Stimulated activated CD4-positive, alpha-beta T cell treated with anti-CD3 and anti-CD28 coated beads, Interleukin-12 subunit alpha, Interleukin-12 subunit beta, amount 100 ng/mL, for 48 hours (primary cell): ENCODE data around the gene LDHD.

Source experiments
- DNase-seq, 3 donors: peaks; one replicate each; pipeline ENCODE4 v3.0.0-alpha.2; 2020; ENCODE audit warnings: low read depth in 2 of 3, low spot score in 1 of 3

Gene LDHD

DNA sequence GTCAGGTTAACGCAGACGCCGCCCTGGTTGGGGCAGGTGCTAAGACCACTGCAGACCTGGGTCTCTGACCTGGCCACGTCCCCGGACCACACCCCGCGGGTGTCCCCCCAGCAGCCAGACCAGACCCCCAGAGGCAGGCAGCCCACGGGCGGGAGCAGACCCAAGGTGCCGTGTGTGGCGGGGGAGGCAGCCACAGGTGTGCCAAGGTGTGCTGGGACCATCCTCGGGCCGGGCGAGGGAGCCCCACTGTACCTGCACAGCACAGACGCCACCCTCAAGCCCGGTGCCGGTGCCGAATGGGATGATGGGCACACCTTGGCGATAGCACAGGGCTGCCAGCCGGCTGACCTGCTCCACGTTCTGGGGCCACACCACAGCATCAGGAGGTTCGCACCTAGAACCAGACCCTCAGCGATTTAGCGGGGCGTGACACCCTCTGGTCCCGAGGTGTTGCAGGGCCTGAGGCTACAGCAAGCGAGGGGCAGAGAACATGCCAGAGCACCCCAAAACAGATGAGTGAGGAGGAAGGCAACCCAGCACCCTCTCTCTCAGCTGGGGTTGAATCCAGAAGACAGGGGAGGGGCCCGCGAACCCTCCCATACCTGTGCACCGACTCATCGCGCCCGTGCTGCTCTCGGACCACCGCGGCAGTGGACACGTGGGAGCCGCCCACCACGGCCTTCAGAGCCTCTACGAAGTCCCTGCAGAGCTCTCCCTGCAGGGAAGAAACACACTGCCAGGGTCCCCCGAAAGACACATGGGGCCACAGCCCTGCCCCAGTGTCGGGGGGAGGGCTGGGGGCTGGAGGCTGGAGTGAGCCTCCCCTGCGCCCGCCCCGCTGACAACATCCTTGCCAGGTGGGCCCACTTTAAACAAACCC is 1.4 kb downstream of the LDHD start:
- no peak for DNase-seq

DNA sequence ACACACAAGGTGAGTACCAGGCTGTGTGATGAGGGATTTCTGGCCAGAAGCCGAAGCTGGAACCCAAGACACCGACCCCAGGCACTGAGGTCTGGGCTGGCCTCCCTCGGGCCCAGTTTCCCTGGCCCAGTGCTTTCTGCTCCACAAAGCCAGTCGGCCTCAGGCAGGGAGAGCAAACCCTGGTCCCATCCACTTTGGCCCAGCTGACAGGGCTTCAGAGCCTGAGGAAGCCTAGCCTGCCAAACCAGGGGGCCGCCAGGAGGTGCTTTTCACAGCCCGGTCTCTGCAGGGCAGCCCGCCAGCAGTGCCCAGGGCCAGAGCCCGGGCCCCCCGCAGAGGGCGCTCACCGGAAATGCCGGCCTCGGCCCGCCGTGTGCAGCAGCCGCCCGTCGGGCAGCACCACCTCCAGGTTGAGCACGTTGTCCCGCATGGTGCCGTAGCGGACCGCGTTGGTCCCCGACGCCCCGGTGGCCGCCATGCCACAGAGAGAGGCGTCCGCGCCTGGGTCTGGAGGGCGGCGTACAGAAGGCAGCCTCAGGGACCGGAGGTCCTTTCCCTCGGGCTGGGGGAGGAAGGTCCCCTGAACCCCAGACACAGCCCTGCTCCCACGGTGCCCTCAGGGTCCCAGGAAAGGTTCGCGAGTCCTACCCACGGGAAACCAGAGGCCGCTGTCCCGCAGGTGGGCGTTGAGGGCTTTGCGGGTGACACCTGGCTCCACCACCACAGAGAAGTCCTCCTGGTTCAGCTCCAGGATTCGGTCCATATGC is 2.2 kb downstream of the LDHD start:
- no peak for DNase-seq

DNA sequence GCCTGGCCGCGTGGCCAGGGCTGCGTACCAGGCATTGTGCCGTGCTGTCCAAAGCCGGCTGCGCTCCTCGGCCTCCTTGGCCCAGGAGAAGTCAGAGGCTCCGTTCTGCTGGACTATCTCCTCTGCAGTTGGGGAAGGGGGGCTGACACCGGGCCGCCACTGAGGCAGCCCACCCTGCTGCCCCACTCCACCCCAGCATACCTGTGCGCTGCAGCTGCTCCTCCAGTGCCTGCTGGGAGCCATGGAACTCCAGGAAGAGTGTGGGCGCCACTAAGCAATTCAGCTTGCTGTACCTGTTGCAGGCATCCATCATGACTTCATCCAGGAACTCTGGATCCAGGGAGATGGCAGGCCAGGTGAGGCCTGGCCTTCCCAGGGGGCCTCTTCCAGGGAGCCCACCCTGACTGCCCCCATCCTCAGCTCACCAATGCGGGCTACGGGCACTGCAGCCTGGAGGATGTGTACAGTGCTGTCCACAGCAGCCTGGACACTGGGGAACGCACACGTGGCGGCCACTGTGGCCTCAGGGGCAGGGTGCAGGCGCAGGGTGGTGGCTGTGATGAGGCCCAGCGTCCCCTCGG is 2.9 kb downstream of the LDHD start:
- DNase-seq: no peak

DNA sequence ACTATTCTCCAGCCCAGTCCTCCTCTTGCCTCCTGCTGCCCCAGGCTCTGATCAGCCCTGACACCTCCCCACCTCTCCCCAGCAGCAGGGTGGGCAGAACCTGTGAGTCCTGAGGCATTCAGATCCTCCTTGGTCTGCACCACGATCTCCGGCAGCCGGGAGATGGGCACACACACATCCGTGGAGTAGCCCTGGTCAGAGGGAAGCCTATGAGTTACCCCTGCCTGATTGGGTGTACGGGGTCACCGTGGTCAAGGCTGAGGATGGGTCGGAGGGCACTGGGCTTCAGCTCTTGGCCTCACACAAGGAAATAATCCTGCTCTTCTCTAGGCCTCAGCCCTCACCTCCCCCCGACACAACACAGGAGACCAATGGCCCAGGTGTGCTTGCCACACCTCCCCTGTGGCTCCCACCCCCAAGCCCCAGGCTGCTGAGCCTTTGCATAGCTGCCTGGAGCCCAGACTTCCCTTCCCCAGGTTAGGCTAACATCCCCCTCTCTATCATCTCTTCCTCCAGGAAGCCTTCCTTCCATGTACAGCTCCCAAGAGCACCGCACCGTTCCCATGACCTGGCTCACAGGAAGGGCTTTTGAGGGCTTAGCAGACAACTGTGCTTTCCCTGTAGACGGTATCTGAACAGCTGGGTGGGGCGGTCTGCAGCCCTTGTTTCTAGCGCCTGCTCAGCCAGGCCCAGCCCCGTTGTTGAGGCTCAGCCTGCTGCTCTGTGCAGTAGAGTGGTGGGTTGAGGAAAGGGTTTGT is 3.7 kb downstream of the LDHD start:
- DNase-seq: no peak

DNA sequence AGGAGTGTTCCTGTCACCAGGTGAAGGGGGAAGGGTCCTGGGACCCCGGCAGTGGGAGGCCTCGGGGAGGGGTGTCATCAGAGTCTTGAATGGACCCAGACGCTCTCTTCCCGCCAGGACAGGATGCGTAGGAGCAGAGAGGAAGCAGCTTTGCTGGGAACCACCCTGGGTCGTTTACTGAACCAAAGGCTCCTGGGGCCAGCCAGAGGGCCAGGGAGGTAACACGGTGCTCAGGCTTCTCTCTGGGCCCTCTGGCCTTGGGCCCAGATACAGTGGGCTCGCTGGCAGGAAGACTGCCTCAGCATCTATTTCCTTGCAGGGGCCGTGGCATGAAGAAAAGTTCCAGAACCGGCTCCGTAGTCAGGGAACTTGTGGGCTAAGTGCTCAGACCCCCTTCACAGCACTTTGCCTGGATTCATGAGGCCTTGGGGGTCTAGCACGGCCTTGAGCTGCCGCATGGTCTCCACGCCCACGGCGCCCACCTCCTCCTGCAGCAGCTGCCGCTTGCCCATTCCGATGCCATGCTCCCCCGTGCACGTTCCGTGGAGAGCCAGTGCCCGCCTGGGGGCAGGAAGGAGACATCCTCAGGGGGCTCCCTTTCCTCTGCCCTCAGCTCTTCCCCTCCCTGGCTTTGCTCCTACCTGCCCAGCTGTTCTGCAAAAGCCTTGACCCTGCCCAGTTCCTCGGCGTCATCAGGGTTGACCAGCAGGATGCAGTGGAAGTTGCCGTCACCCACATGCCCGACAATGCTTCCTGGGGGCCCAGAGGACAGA is 4.4 kb downstream of the LDHD start:
- no peak for DNase-seq

DNA sequence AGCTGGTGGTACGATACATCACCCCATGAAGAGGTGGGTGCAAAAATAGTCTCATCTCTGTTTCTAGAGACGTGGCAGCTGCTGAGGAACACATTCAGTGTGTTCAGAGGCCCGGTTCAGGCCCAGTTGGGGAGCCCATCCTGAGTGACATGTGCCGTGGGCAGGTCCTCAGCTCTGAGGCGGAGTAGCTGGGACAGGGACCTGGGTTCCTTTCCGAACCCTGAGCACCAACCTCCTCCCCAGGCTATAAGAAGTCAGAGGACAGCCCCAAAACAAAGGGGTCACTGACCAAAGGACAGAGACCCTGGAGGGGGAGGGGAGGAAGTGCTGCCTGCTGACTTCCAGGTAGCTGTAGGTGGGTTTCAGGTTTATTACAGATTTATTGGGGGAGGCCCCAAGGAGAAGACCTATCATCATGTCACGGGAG is 5.1 kb downstream of the LDHD start:
- no peak for DNase-seq

DNA sequence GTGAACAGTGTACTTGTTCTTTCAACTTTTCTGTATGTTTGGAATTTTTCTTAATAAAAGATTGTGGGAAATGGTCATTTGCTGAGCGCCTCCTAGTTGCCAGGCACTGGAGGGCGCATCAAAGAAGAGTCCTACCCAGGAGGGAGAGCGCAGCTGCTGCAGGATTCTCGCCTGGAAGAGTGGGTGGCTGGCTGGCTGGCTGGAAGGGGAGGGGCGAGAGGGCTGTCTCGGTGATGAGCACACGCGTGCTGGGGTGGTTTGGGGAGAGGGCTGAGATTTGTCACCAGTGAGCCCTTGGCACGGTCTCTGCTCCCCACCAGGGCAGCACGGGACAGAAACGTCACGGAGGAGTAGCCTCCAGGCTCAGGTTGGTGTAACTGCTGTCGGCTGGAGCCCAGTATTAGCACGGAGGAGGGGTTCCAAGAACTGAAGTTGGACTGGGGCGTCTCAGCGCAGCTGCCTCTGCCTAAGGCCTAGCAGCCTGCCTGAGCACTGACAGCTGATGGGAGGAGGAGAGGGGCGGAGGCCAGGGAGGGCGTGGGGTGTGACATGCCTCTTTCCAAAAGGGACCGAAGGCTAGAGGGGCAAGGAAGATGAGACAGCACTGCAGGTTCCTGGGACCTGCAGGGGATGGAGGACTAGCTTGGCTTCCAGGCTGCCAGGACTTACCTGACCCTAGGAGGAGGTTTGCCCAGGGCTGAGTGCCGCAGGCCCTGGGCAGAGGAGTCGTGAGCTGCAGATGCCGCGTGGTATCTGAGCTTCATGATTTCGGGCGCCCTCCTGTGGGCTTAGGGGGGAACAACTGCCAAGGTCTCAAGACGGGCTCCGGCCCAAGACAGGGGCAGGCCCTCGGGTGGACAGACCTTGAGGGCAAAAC is 5.7 kb downstream of the LDHD start:
- DNase-seq: peak; percentile 76 to 84 (median 76)

DNA sequence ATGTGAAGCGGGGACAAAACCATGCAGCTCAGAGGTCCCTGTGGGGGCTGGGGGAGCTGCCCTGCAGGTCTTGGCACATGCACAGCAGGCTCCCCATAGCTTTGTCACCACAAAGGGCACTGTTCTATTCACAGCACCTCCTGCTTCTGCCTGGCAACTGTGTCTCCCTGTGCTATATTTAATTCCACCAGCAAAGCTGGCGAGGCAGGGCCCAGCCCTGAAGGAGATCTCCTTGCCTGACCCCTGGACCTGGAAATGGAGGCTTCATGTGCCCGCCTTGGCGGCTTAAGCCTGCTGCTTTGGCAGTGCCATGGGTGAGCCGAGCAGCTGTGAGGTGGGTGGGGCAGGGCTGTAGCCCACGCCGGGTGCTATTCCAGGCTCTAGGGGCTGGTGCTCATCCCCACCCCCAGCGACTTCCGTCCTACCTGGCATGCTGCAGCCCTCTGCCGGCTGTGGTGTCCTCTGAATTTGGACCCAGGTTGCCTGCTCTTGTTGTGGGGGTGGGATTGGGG is 6.8 kb downstream of the LDHD start:
- no peak for DNase-seq

DNA sequence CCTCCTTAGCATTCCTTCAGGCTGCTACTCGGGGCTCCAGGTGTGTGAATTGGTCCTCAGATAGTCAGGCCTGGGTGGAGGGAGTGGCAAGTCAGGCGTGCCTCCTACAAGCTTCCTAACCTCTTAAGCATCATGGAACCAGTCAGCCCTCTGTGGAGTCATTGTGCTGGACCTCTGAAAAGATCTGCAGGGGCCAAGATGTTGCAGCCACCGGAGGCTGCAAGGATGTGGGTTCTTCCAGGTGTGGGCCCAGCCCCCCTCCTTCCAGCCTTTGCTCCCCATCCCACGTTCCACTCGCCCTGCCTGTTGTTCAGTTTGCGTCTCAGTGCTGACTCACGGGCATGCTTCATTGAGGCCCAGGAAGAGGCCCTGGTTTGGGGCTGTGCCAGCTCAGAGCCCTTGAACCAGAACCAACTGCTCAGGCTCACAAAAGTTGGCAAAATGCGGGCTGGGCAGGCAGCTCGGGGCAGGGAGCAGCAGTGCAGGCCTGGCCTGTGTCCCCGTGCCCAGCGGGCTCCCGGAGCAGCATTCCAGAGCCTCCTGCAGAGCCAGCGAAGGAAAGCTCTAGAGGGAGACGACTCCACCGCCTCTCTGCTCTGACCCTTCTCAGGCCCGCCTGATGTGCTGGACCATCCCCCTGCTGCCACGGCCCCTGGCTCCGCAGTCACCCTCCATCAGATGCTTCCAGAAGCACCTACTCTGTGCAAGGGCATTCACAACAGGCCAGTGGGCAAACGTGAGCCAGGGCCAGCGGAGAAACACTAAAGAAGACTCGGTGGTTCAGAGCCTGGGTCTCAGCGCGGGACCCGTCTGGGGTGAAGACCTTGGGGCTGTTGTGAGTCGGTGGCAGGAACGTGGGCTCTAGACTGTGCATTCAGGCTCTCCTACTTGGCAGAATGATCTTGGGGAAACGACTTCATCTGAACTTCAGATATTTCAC is 7.5 kb downstream of the LDHD start:
- peak; percentile 75 to 82 (median 76) for DNase-seq

DNA sequence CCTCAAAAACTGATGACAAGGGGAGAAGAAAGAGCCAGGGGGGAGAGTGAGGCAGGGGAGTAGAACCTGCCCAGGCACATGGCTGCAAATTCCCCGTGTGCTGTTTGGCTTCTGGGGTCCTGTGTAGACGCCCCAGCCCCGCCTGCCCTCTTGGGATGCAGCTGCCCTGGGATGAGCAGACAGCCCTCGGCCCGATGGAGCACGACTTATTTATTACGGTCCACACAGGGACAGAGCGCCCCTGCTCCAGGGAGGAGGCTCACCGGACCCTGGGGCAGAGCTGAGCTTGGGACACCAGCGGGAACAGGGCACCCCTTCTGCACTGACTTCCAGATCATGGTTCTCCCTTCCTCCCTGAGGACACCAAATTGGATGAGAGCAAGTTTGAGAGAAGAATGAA is 9.1 kb downstream of the LDHD start:
- no peak for DNase-seq

DNA sequence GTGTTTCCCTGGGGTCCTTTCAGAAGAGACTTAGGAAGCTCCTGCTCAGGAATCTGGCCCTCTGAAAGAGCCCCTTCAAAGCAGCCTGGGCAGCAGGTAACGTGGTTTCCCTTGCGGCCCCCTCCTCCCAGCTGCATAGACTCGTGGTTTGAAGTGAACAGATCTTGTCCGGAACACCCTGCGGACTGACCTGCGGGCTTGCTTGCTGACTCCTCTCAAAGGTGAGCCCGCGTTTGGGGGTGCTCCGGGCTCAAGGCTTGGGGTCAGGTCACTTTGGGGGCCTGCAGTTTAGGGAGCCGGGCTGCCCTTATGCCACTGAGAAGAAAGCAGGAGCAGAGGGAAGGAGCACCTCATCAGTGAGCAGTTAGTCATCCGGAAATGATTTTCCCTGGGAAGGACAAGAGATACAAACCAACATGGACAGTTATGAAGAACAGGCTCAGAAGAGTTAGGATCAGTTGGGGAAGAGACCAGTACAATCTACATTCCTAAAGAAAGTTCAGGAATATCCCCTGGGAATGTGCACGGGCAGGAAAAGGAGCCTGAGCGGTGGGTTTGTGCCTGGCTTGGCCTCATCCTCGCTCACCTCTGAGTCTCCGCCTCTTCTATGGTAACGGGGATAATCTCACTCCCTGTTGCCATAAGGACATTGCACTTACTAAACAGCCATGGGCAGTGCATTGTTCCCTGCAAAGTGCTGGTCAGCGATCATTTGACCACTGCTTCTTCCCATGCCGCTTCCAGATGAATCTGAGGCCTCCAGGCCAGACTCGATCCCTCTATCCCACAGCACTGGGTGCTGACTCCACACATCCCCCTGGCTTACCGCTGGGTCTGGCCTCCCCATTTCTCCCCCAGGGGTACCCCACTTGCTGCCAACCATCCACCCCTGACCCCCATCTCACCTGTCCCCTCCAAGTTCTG is 10.0 kb downstream of the LDHD start:
- no peak for DNase-seq

DNA sequence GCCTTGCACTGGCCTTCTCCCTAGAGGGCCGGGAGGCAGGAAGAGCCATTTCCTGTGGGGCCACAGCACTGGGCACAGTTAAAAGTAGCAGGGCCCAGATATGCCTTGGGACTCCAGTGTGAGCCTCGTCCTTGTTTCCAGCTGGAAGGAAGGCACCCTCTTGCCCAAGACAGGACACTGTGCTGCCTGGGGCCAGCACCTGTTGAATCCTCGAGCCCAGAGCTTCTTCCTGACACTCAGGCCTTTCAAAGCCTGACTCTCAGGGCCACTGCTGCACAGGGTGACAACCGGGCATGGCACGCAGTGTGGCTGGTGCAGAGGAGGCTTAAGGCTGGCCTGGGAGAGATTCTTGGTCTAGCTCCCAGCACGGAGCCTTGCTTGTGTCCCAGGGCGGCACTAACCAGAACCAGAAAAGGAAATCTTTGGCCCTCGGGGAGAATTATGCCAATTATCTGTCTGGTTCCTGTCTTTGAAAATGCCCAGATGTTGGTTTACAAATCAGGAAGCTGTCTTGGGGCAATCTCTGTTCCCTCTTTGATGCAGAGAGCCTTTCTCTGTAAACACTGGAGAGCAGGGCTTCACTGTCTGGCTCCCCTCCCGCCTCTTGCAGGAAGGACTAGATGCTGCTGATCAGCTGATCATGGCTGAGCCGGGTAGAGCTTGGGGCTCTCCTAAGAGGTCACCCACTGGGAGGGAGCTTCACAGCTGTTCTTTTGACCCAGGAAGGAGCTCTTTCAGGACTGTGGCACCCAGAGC is 11.1 kb downstream of the LDHD start:
- DNase-seq: no peak

DNA sequence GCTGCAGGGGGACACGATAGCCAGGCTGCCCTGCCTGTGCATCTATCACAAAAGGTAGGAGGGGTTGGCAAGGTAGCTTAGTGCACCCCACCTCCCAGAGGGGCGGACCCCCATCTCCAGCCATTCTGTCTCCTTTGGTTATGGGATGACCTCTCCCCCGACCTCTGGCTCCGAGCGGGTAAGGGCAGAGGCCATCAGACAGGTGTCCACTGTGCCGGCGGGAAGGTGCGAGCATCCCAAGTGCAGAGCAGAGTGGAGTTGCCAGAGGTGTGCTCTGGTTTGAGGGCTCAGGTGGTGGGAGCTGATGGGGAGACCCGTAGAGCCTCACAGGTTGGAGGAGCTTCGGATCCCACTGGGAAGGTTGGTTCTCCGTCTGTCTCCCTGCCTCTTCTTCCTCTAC is 11.7 kb downstream of the LDHD start:
- DNase-seq: no peak

DNA sequence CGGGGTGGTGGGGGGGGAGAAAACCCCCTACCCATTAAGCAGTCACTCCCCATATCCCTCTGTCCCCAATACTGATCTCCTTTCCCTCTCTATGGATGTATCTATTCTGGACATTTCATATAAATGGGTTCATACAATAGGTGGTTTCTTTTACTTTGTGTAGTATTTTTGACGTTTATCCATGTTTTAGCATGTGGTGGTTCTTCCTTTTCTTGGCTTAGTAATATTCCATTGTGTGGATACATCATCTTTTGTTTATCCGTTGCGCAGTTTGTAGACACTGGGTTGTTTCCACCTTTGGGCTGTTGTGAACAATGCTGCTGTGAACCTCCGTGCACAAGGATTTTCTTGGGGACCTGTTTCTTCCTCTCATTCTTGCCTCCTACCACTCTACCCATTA is 12.6 kb downstream of the LDHD start:
- DNase-seq: no peak

DNA sequence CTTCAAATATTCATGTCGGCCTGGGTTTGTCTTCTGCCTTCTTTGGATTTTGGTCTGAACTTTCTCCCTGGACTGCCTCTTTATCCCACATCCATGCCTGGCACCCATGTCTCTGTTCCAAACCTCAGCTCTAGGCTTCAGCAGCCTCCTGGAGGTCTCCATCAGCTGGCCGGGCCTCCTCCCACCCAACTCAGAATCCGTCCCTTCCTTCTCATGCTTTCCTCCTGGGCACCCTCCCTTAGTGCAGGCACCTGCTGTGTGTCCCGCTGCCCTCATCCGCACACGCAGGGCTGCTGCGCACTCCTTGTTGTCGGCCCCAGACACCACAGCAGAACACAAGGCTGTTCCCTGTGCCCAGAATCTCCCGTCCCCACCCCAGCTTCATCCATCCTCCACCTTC is 14.0 kb downstream of the LDHD start:
- no peak for DNase-seq

DNA sequence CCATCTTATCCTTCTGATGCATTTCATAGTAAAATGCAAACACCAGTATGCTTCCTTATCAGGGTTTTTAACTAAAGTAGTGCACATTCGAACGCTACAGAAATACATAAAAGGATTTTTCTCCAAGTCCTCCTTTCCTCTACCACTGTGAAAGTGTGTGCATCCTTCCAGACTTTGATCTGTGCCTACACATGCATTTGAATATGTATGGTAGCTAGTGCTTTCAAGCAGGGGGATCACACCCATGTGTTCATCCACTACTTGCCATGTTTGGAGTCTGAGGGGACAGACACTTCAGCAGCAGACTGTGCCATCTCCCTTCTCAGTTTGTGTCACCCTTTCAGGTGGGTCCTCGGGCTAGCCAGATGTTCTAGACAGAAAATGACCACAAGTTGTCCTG is 14.9 kb downstream of the LDHD start:
- DNase-seq: no peak

DNA sequence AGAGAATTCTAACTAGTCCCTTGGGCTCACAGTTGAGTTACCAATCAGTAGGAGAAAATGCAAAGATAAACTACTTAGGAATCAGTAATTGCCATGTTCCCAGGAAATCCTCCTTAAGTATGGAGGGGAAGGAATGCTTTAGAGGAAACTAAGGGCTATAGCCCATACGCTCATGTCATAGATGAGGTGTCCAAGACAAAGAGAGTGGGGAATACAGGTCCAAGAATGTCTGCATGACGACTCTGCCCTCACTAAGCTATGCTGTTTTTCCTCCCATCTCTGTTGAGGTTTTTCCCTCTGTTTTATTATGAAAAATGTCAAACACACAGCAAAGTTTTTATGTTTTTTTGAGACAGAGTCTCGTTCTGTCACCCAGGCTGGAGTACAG is 16.0 kb downstream of the LDHD start:
- DNase-seq: no peak
